Medulla oblongata (tissue), 1 donor: ENCODE results near the gene USP16.

Experiments
- DNase-seq: peaks from one replicate; pipeline ENCODE4 v3.0.0-alpha.2; 2015; ENCODE audit errors: extremely low spot score

USP16 gene

GRCh38 chr21:29083306-29083705, 58.8 kb downstream of the USP16 start:
- DNase-seq, result no peak

- DNase-seq, result no peak
Measured at GRCh38 chr21:29084372-29084771, 59.9 kb downstream of the USP16 start.

GRCh38 chr21:29085106-29085752, 60.8 kb downstream of the USP16 start:
- no peak for DNase-seq

GRCh38 chr21:29091033-29091432, 66.6 kb downstream of the USP16 start:
- no peak for DNase-seq

- DNase-seq, result no peak
Measured at GRCh38 chr21:29092102-29092959, 67.9 kb downstream of the USP16 start.

GRCh38 chr21:29096218-29097015, 71.9 kb downstream of the USP16 start:
- DNase-seq, result no peak

- DNase-seq, result no peak
Measured at GRCh38 chr21:29098156-29098555, 73.7 kb downstream of the USP16 start.

GRCh38 chr21:29102791-29103257, 78.4 kb downstream of the USP16 start:
- no peak for DNase-seq
